Measurements from ENCODE around the gene CEMIP.

GRCh38 chr15:80953953-80954778 is 175.0 kb downstream of the CEMIP start:
- TF ChIP-seq, protein P1, sequence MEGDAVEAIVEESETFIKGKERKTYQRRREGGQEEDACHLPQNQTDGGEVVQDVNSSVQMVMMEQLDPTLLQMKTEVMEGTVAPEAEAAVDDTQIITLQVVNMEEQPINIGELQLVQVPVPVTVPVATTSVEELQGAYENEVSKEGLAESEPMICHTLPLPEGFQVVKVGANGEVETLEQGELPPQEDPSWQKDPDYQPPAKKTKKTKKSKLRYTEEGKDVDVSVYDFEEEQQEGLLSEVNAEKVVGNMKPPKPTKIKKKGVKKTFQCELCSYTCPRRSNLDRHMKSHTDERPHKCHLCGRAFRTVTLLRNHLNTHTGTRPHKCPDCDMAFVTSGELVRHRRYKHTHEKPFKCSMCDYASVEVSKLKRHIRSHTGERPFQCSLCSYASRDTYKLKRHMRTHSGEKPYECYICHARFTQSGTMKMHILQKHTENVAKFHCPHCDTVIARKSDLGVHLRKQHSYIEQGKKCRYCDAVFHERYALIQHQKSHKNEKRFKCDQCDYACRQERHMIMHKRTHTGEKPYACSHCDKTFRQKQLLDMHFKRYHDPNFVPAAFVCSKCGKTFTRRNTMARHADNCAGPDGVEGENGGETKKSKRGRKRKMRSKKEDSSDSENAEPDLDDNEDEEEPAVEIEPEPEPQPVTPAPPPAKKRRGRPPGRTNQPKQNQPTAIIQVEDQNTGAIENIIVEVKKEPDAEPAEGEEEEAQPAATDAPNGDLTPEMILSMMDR (IDR thresholded peaks at IDR 0.05): no peak
- no peak for TF ChIP-seq POLR2A (IDR thresholded peaks at IDR 0.05)
